B cell (primary cell): ENCODE results near the gene MAPK14. TPM values are rescaled to one million over a fixed set of nuclear protein-coding genes. Genes with fewer than 3 reads are reported as not detected.

Source experiments
- ATAC-seq: fragments of 200-7000 bp; cut with Tn5 transposase; one replicate; pipeline ENCODE4 v1.10.0; 2021; ENCODE audit warnings: low read depth, mild to moderate bottlenecking, moderate number of reproducible peaks, moderate library complexity
- CTCF ChIA-PET: fragments of 350-600 bp; sonication (Branson Sonifier 250); formaldehyde crosslinking; loops from one replicate; lab custom pipeline; 2021; ENCODE audit warnings: antibody characterized with exemption, inconsistent platforms; lab: Charles Lee
- POLR2A ChIA-PET: fragments of 350-600 bp; sonication (Branson Sonifier 250); formaldehyde crosslinking; loops from one replicate; lab custom pipeline; 2021; ENCODE audit warnings: antibody characterized with exemption; lab: Charles Lee
- DNase-seq: peaks from one replicate; pipeline ENCODE4 v3.0.0; 2013
- H2AFZ ChIP-seq: 2 replicates; pipeline ENCODE4 v1.6.1; 2012; ENCODE audit warnings: mild to moderate bottlenecking, low read depth, low read length; ENCODE audit not compliant: insufficient read depth, poor library complexity, severe bottlenecking
- H3K27ac ChIP-seq, 2 donors: 1 replicate in 1 of 2; 2 replicates in 1 of 2; pipeline ENCODE4 v1.5.1; 2012 to 2013; ENCODE audit warnings: low read length in 2 of 2, mild to moderate bottlenecking in 2 of 2, moderate library complexity in 1 of 2
- H3K27me3 ChIP-seq, 4 experiments: fragments of 200-600 bp in 1 of 4; sonication (generic) in 1 of 4; replicated peaks in 1 of 4; 1 replicate in 2 of 4; 2 replicates in 2 of 4; pipeline versions ENCODE4 v1.6.1 to v1.7.0; 2013 to 2016; ENCODE audit warnings: low read length in 3 of 4, mild to moderate bottlenecking in 2 of 4, mixed read lengths in 1 of 4, moderate library complexity in 1 of 4; ENCODE audit not compliant: insufficient read depth in 4 of 4, control insufficient read depth in 3 of 4; ENCODE audit errors: control extremely low read depth in 1 of 4
- H3K36me3 ChIP-seq, 2 experiments: replicated peaks in 1 of 2; 1 replicate in 1 of 2; 2 replicates in 1 of 2; pipeline versions ENCODE4 v1.6.1 to v1.7.1; 2013; ENCODE audit warnings: low read length in 1 of 2; ENCODE audit not compliant: insufficient read depth in 2 of 2, control insufficient read depth in 1 of 2; ENCODE audit errors: control extremely low read depth in 1 of 2, extremely low read depth in 1 of 2
- H3K4me1 ChIP-seq, 2 donors: fragments of 200-600 bp in 1 of 2; sonication (generic) in 1 of 2; 1 replicate in 1 of 2; 2 replicates in 1 of 2; pipeline versions ENCODE4 v1.5.1 to v1.6.1; 2013 to 2017; ENCODE audit warnings: low read length in 2 of 2; ENCODE audit not compliant: control insufficient read depth in 2 of 2, insufficient read depth in 2 of 2
- H3K4me2 ChIP-seq: replicated peaks from 2 replicates; pipeline ENCODE3; 2012; ENCODE audit warnings: mild to moderate bottlenecking, low read depth, low read length; ENCODE audit not compliant: poor library complexity, severe bottlenecking
- H3K4me3 ChIP-seq, 5 experiments: fragments of 200-600 bp in 1 of 5; sonication (generic) in 1 of 5; 1 replicate in 3 of 5; 2 replicates in 2 of 5; pipeline versions ENCODE4 v1.5.1 to v1.7.0; 2011 to 2016; ENCODE audit warnings: low read length in 4 of 5, mild to moderate bottlenecking in 4 of 5, low read depth in 2 of 5, control low read depth in 1 of 5, moderate library complexity in 1 of 5; ENCODE audit not compliant: insufficient read depth in 1 of 5; ENCODE audit errors: control extremely low read depth in 1 of 5, extremely low read depth in 1 of 5
- H3K79me2 ChIP-seq: fragments of 200-600 bp; sonication (generic); one replicate; pipeline ENCODE4 v1.6.0; 2016; ENCODE audit warnings: low read length; ENCODE audit not compliant: control insufficient read depth, insufficient read depth
- H3K9ac ChIP-seq: fragments of 200-600 bp; sonication (generic); 2 replicates; pipeline ENCODE4 v1.6.1; 2017; ENCODE audit warnings: mild to moderate bottlenecking, low read length, moderate library complexity
- H3K9me3 ChIP-seq, 3 donors: one replicate each; pipeline versions ENCODE4 v1.6.1 to v1.7.1; 2013; ENCODE audit warnings: low read length in 2 of 3; ENCODE audit not compliant: control insufficient read depth in 2 of 3, insufficient read depth in 1 of 3; ENCODE audit errors: control extremely low read depth in 1 of 3
- H4K20me1 ChIP-seq: 2 replicates; pipeline ENCODE4 v1.6.0; 2012; ENCODE audit warnings: mild to moderate bottlenecking, low read length; ENCODE audit not compliant: insufficient read depth, control insufficient read depth, poor library complexity, severe bottlenecking
- H3K27ac Mint-ChIP-seq: one replicate; pipeline ENCODE4 v1.8.0; 2021; ENCODE audit warnings: mixed read lengths
- H3K27me3 Mint-ChIP-seq: one replicate; pipeline ENCODE4 v1.8.0; 2021; ENCODE audit warnings: mixed read lengths
- H3K4me1 Mint-ChIP-seq: one replicate; pipeline ENCODE4 v1.8.0; 2021; ENCODE audit warnings: mixed read lengths
- H3K4me3 Mint-ChIP-seq: one replicate; pipeline ENCODE4 v1.8.0; 2021; ENCODE audit warnings: mixed read lengths
- H3K9me3 Mint-ChIP-seq: one replicate; pipeline ENCODE4 v1.8.0; 2022; ENCODE audit warnings: mixed read lengths; ENCODE audit not compliant: insufficient read depth
- CTCF ChIP-seq: fragments of 200-600 bp; IDR thresholded peaks from one replicate; pipeline ENCODE4 v1.8.0; 2022; ENCODE audit warnings: antibody characterized with exemption, mild to moderate bottlenecking
- EZH2 ChIP-seq: IDR thresholded peaks from 2 replicates; pipeline ENCODE4 v1.6.1; 2012; ENCODE audit warnings: borderline replicate concordance, low read depth, mild to moderate bottlenecking, moderate library complexity, low read length; ENCODE audit not compliant: insufficient read depth, poor library complexity, severe bottlenecking
- WGBS: methylation state at CpG from one replicate; pipeline ENCODE4 v1.1.5; 2013; ENCODE audit warnings: missing lambda C conversion rate; ENCODE audit not compliant: insufficient coverage; 5-methylcytosine and 5-hydroxymethylcytosine counted together
- intact Hi-C: fragments of 100-400 bp; cut with micrococcal nuclease; formaldehyde crosslinking; loops from one replicate; pipeline ENCODE4 v1.10.0; 2022
- polyA plus RNA-seq: library from polyadenylated mRNA; depleted of rRNA; stranded (reverse); fragments of >200 nt; gene quantifications from 2 replicates; pipeline ENCODE4 v1.2.3, GENCODE V29; 2012
- total RNA-seq, 2 donors: library from RNA; stranded (reverse); fragments of 120-200 nt in 1 of 2; gene quantifications; 1 replicate in 1 of 2; 2 replicates in 1 of 2; pipeline versions ENCODE4 v1.2.3 to v1.2.4, GENCODE V29; 2013 to 2022

The MAPK14 gene
- total and polyA plus RNA-seq, 2 donors (not counting 1 experiment from before 2014, with no cell fraction given), result 19.5 to 50.4 TPM

GRCh38 chr6:36034441-36034840, 6.8 kb downstream of the MAPK14 start:
- no peak for DNase-seq
- peaks cover 41 to 50% of the 10 kb centered on the region in 2 donors for H3K4me1 ChIP-seq
- H2AFZ ChIP-seq, result no peak overlapping the region
- WGBS, result 100% methylated on average over 1 of the region's 3 CpGs
- no peak overlapping the region for H3K4me3 ChIP-seq
- peaks cover 83% of the 10 kb centered on the region for H4K20me1 ChIP-seq
- intact Hi-C loops, result no loop called here
- Mint-ChIP-seq H3K9me3 (no peaks in the 10 kb centered on the region), H3K27ac (no peak overlapping the region), H3K4me3 (no peak overlapping the region), H3K4me1 (peaks cover 65% of the 10 kb centered on the region), H3K27me3 (no peaks in the 10 kb centered on the region)
- TF ChIP-seq CTCF, result no peak
- TF ChIP-seq EZH2, result no peak
- CTCF ChIA-PET, result interaction anchor here (1.0 kb wide), 1 partner anchor 12 kb away, joined by 5 read pairs; no protein-coding TSS in a partner anchor
- POLR2A ChIA-PET, result interaction anchor here (0.7 kb wide), 1 partner anchor 29 kb away, joined by 5 read pairs; no protein-coding TSS in a partner anchor
- no peak overlapping the region for H3K9ac ChIP-seq
- H3K27ac ChIP-seq, result no peak overlapping the region
- H3K36me3 ChIP-seq, result no peaks in the 10 kb centered on the region
- H3K27me3 ChIP-seq, result no peaks in the 10 kb centered on the region
- H3K9me3 ChIP-seq, result no peaks in the 10 kb centered on the region
- no peak for ATAC-seq
- H3K79me2 ChIP-seq, result peaks cover 98% of the 10 kb centered on the region
- no peak overlapping the region for H3K4me2 ChIP-seq

GRCh38 chr6:36035225-36035624, 7.6 kb downstream of the MAPK14 start:
- POLR2A ChIA-PET, result no interaction called here
- no peaks in the 10 kb centered on the region for H3K9me3 ChIP-seq
- ATAC-seq, result no peak
- peaks cover 89% of the 10 kb centered on the region for H4K20me1 ChIP-seq
- no peak overlapping the region for H3K9ac ChIP-seq
- Mint-ChIP-seq H3K9me3 (no peaks in the 10 kb centered on the region), H3K4me3 (no peak overlapping the region), H3K27me3 (no peaks in the 10 kb centered on the region), H3K4me1 (peaks cover 65% of the 10 kb centered on the region), H3K27ac (no peak overlapping the region)
- CTCF ChIA-PET, result interaction anchor here (0.6 to 1.0 kb wide), 2 partner anchors 56 to 59 kb away, joined by 3 to 7 read pairs; no protein-coding TSS in a partner anchor
- no CpG with 5 or more reads among the region's 4 CpGs for WGBS
- TF ChIP-seq EZH2, result no peak
- no peak for TF ChIP-seq CTCF
- H3K27me3 ChIP-seq, result no peaks in the 10 kb centered on the region
- H3K4me2 ChIP-seq, result no peak overlapping the region
- intact Hi-C loops, result no loop called here
- H3K4me1 ChIP-seq, result peaks cover 34 to 44% of the 10 kb centered on the region in 2 donors
- no peak overlapping the region for H3K27ac ChIP-seq
- no peak for DNase-seq
- no peaks in the 10 kb centered on the region for H3K36me3 ChIP-seq
- H3K79me2 ChIP-seq, result peaks cover 98% of the 10 kb centered on the region
- H3K4me3 ChIP-seq, result no peak overlapping the region
- H2AFZ ChIP-seq, result no peak overlapping the region
